ENCODE data around the gene ARHGAP40. TPM values are rescaled to one million over a fixed set of nuclear protein-coding genes. Genes with fewer than 3 reads are reported as not detected.

ARHGAP40 gene
- total RNA-seq, 4 donors from 2014 or later = not detected

Other genes with a start within 250 kb of the ARHGAP40 start
- gene SNHG17, start 166.5 kb upstream of the ARHGAP40 start, total RNA-seq = 10 to 100 TPM; 16.4 to 60.9 (median 34.3) TPM
- gene RALGAPB, start 129.0 kb upstream of the ARHGAP40 start, total RNA-seq = 10 to 100 TPM; 33.9 to 45.9 (median 44.3) TPM
- gene ADIG, start 20.6 kb upstream of the ARHGAP40 start, total RNA-seq = not detected
- not detected for gene SLC32A1, start 122.7 kb downstream of the ARHGAP40 start, total RNA-seq
- gene ACTR5, start 146.7 kb downstream of the ARHGAP40 start, total RNA-seq = 10 to 100 TPM; 14.7 to 19.0 (median 18.6) TPM
- 1 to 10 TPM; 2.1 to 5.7 (median 4.6) TPM for gene PPP1R16B, start 203.9 kb downstream of the ARHGAP40 start, total RNA-seq

Measured in tibial nerve (tissue), 4 donors.